Measurements from ENCODE around the gene CYB5D1.

Gene CYB5D1

GRCh38 chr17:7833795-7834541, 23.8 kb upstream of the CYB5D1 start, which contains the start of gene KDM6B:
TSS of gene KDM6B (plus strand) at chr17:7834217. CDS start at chr17:7845555, 11,338 bp downstream.
- DNase-seq (ENCODE audit: low spot score) = peak; percentile 92

GRCh38 chr17:7834542-7834956, 23.3 kb upstream of the CYB5D1 start:
- DNase-seq (ENCODE audit: low spot score) = no peak

- peak; percentile 99 for DNase-seq (ENCODE audit: low spot score)
These were observed 22.6 kb upstream of the CYB5D1 start for GRCh38 chr17:7834957-7835813.

- DNase-seq (ENCODE audit: low spot score) = peak; percentile 81
These were observed 21.8 kb upstream of the CYB5D1 start for GRCh38 chr17:7835814-7836595.

GRCh38 chr17:7836596-7837407, 21.0 kb upstream of the CYB5D1 start:
- peak; percentile 88 for DNase-seq (ENCODE audit: low spot score)

- no peak for DNase-seq (ENCODE audit: low spot score)
These were observed 20.3 kb upstream of the CYB5D1 start for GRCh38 chr17:7837408-7838088.

- no peak for DNase-seq (ENCODE audit: low spot score)
These were observed 19.4 kb upstream of the CYB5D1 start for GRCh38 chr17:7838090-7839075.

- no peak for DNase-seq (ENCODE audit: low spot score)
These were observed 18.5 kb upstream of the CYB5D1 start for GRCh38 chr17:7839190-7839875.

GRCh38 chr17:7839876-7840261, 17.9 kb upstream of the CYB5D1 start:
- no peak for DNase-seq (ENCODE audit: low spot score)

GRCh38 chr17:7840441-7840840, 17.4 kb upstream of the CYB5D1 start:
- no peak for DNase-seq (ENCODE audit: low spot score)

- no peak for DNase-seq (ENCODE audit: low spot score)
These were observed 16.9 kb upstream of the CYB5D1 start for GRCh38 chr17:7840875-7841274.

- DNase-seq (ENCODE audit: low spot score) = peak; percentile 87
These were observed 16.3 kb upstream of the CYB5D1 start for GRCh38 chr17:7841396-7841914.

- DNase-seq (ENCODE audit: low spot score) = peak; percentile 97
These were observed 15.9 kb upstream of the CYB5D1 start for GRCh38 chr17:7841915-7842379.

- peak; percentile 78 for DNase-seq (ENCODE audit: low spot score)
These were observed 15.2 kb upstream of the CYB5D1 start for GRCh38 chr17:7842380-7843256.

GRCh38 chr17:7843257-7843535, 14.6 kb upstream of the CYB5D1 start:
- no peak for DNase-seq (ENCODE audit: low spot score)

- peak; percentile 85 for DNase-seq (ENCODE audit: low spot score)
These were observed 14.1 kb upstream of the CYB5D1 start for GRCh38 chr17:7843536-7844291.

Data from left forelimb (tissue), 1 donor.